Measurements from ENCODE around the gene CD47.

GRCh38 chr3:108090049-108090700 is 656 bp downstream of the CD47 start:
- TF ChIP-seq MAFK (conservative IDR thresholded peaks at IDR 0.05 in 1 of 2, IDR thresholded peaks at IDR 0.05 in 1 of 2; ENCODE audit: low read length in 2 of 2), result no peak
- TF ChIP-seq PAX8 (CRISPR knock-in tag; IDR thresholded peaks at IDR 0.05; ENCODE audit: borderline replicate concordance), result no peak
- TF ChIP-seq CTCF (CRISPR knock-in tag; IDR thresholded peaks at IDR 0.05), result no peak
- no peak for TF ChIP-seq HBP1 (CRISPR knock-in tag; IDR thresholded peaks at IDR 0.05; ENCODE audit: low read depth)
- no peak for TF ChIP-seq BCLAF1 (IDR thresholded peaks at IDR 0.05)
- no peak for TF ChIP-seq NFRKB (IDR thresholded peaks at IDR 0.05)
- no peak for TF ChIP-seq NR2C2 (CRISPR knock-in tag; IDR thresholded peaks at IDR 0.05; ENCODE audit: borderline replicate concordance)
- TF ChIP-seq ZNF414 (CRISPR knock-in tag; IDR thresholded peaks at IDR 0.05), result no peak
- no peak for TF ChIP-seq EZH2 (conservative IDR thresholded peaks at IDR 0.05; ENCODE audit: low read depth, low read length)
- no peak for TF ChIP-seq EP300 (IDR thresholded peaks at IDR 0.05; ENCODE audit: low read depth in 2 of 2, low read length in 2 of 2)
- no peak for TF ChIP-seq EP300 (CRISPR knock-in tag; IDR thresholded peaks at IDR 0.05; ENCODE audit: borderline replicate concordance)
- no peak for TF ChIP-seq PHB2 (IDR thresholded peaks at IDR 0.05; ENCODE audit: partially characterized antibody)
- no peak for TF ChIP-seq DRAP1 (CRISPR knock-in tag; IDR thresholded peaks at IDR 0.05)
- TF ChIP-seq E2F5 (CRISPR knock-in tag; conservative IDR thresholded peaks at IDR 0.05), result no peak
